GM18505 (cell line): ENCODE data around the gene PUS7L.

Experiments
- ATAC-seq: cut with Tn5 transposase; IDR thresholded peaks from one replicate; pipeline ENCODE4 v1.9.1; 2021; ENCODE audit not compliant: unreplicated experiment
- POLR2A ChIP-seq: IDR thresholded peaks from 4 replicates; pipeline ENCODE4 v1.6.1; 2011; ENCODE audit warnings: borderline replicate concordance; ENCODE audit not compliant: insufficient read depth, insufficient read length; ENCODE audit errors: extremely low read depth

PUS7L gene

DNA sequence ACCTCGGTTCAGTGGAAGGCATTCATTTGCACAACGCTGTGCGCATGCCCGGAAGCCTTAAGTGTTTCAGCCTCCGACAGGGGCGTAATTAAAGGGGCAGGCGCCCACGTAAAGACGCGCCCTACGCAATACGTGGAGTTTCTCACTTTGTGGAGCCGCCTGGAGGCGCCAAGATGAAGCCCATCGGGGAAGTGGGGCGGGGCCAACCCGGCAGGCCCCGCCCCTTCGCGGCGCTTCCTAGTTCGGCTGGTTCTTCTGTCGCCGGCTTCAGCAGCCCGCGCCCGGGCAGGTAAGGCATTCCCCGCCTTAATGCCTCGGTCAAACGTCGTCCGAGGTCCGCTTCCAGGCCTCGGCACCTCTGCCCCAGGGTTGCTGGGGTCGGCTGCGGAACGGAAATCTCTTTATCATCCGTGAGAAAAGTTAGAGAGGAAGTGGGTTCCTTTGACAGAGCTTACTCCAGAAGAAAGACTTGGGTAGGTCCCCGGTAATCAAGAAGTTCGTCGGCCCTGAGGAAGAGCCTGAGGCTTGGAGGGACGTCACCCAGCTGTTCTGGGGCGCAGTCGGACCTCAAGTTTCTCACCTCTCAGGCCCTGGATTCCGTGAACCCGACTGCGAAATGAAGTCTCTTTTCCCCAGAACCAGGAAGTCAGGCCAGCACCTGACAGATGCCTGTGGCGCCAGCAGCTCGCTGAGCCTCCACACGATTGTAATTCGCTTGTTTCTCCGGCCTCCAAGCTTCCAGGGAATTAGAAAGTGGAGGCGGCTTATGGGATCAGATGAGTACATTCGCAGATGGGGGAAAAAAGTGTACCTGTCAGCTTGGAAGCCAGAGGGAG lies at the start of gene PUS7L, which contains the start of gene IRAK4:
PUS7L (minus strand) TSS at position 63 of the 836 bp plus-strand sequence. CDS start 3,545 bp downstream, outside the sequence.
IRAK4 (plus strand) TSS at position 224 of the 836 bp plus-strand sequence. CDS start 9,161 bp downstream, outside the sequence.
- peak; percentile 96 for ATAC-seq
- TF ChIP-seq POLR2A: peak; percentile 96

- TF ChIP-seq POLR2A: no peak
- no peak for ATAC-seq
Observed at GRCh38 chr12:43807386-43807785, 48.8 kb upstream of the PUS7L start.

DNA sequence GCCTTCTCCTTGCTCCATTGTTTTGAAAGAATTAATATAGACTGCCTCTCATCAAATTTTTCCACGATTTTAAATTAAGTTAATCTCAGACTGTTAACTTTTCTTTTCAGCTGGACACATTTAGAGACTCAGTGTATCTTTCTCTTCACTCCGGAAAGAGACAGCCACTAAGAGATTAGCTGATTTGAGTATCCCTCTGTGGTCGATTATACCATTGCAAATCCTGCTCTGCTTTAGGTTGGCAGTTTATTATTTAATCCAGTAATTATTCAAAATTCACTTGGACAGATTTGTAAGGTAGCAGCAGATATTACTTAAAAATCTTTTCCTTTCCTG lies 48.1 kb upstream of the PUS7L start:
- no peak for TF ChIP-seq POLR2A
- no peak for ATAC-seq

DNA sequence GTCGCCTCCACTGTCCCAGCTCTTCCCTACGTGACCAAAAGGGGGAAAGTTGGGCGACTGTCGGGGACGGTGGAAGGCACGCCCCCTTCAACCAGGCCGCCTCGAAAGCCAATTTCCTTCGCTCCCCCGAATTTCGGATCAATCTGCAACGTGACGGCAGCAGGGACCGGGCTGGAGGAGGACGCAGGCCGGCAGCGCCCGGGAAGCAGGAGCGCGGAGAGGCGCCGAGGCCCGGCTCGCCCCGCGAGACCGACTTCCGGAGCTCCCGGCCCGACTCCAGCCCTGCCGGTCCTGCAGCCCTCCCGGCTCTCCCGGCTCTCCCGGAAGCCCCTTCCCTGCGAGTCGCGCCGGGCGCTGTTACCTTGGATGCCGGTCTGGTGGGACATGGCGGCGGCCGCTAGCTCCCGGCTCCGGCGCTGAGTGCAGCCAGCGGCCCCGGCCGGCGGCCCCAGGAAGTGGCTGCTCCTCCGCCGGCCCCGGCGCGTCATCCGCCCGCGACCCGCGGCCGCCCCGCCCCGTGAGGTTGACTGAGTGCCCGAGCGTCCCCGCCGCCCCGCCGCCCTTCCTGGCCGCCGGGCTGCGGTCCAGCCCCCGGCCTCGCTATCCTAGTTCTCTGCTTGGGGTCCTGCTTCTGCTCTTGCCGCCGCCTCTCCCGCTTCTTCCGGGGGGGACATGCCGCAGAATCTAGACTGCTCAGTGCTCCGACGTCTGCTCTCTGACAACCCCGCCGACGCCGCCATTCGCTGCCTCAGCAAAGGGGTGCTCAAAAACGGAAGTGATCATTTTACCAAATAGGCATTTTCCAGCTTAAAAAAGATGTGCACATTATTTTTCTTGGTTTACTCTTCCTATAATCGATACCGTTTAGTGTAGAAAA lies 47.5 kb upstream of the PUS7L start, which contains the start of gene TWF1:
TWF1 (minus strand) TSS at position 458 of the 877 bp plus-strand sequence; CDS start at position 386, 72 bp downstream.
- TF ChIP-seq POLR2A: peak; percentile 96

DNA sequence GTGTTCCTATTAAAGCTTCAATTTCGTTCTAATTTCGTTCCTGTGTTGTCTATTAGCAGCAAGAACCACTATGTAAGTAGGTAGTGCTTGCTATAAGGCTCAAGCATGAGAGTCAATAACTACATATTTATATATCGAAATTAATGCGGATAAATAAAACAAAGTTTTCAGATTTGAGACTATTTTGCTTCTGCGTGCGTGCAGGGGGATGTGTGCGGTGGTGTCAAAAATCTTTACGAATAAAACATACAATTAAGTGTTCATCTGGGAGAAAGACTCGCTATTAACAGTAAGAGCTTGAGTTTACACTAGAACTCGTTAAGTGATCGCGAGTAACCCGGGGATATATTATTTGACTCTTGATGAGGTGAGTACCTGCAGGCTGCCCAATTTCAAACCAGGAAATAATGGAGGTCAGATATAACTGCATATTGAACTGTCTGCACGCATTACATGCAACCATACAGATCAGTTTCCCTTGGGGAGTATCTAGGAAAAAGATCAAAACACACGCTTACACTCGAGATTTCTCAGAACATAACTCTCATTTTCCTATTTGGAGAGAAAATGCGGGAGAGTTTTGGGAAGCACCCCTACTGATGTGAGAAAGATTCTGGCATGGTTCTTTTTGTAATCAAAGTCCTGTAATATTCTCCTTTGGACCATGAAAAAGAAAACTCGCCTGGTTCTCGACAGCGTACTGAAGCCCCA lies 46.7 kb upstream of the PUS7L start:
- no peak for ATAC-seq
- no peak for TF ChIP-seq POLR2A

More for the DNA sequence above, 47.5 kb upstream of the PUS7L start, which contains the start of gene TWF1:
- peak; percentile 97 for ATAC-seq

DNA sequence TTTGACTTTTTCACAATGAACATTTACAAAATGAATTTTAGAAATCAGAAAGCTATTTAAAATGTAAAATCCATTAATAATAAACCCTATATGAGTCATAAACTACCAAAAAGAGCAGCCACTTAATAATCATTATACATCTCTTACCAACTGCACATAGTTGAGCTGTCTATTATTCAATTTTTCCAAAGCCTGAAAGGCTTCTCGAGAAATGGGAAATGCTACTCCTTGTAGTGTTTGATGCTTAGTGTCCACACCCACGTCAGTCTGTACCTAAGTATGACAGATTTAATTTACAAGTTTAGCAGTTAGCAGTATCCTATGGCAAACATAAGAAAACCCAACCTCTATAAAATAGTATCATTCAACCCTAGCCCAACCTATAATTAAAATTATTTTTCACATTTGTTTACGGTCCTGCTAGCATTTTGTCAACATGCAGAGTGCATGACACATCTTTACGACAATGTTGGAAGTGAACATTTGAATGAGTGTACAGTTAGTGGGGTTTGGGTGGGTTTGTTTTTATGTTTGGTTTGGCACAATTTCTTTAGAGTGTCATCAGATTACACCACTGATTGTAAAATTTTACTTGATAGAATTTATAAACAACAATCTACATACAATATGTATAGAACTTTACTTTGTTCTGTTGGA lies 39.1 kb upstream of the PUS7L start:
- no peak for TF ChIP-seq POLR2A
- ATAC-seq: no peak

DNA sequence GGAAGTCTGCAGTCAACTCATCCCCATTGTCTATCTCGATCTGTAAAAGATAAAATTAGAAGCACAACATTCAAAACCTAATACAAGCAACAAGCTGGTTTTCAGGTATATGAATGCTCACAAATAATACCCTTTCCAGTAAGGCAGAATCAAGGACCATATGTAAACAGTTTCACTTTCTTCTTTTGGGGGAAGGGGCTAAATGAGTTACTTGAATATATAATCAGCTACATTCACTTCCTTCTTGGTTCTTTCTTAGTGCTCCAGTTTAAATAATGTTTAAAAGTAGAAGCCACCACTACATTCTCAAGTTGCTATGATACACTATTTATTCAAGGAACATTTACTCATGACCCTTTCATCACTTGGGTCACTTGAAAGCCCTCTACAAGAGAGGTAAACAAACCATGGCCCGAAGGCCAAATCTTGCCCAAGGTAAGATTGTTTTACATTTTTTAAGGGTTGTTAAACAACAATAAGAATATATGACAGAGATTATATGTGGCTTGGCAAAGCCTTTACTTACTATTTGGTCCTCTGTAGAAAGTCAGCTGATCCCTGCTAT lies 37.2 kb upstream of the PUS7L start:
- no peak for ATAC-seq
- TF ChIP-seq POLR2A: no peak

GRCh38 chr12:43789941-43790340 lies 31.4 kb upstream of the PUS7L start:
- no peak for TF ChIP-seq POLR2A
- no peak for ATAC-seq

- TF ChIP-seq POLR2A: no peak
Observed at GRCh38 chr12:43786899-43787693, 28.5 kb upstream of the PUS7L start.

GRCh38 chr12:43776498-43776897 lies 17.9 kb upstream of the PUS7L start:
- peak; percentile 64 for ATAC-seq
- no peak for TF ChIP-seq POLR2A

More at GRCh38 chr12:43786899-43787693, 28.5 kb upstream of the PUS7L start:
- ATAC-seq: no peak

- no peak for TF ChIP-seq POLR2A
- no peak for ATAC-seq
Observed at GRCh38 chr12:43766291-43766690, 7.7 kb upstream of the PUS7L start.
